Esophagus squamous epithelium (tissue), 5 donors: ENCODE data around the gene MITD1. TPM values are rescaled to one million over a fixed set of nuclear protein-coding genes. Genes with fewer than 3 reads are reported as not detected.

Source experiments
- DNase-seq: peaks from one replicate; lab custom pipeline; 2025; lab: John Stamatoyannopoulos, UW
- H3K27ac ChIP-seq, 4 donors: fragments of 200-600 bp; sonication (generic); one replicate each; pipeline ENCODE4 v1.5.1; 2016 to 2019; ENCODE audit warnings: mild to moderate bottlenecking in 1 of 4
- H3K27me3 ChIP-seq, 4 donors: fragments of 200-600 bp; sonication (generic); 1 replicate in 3 of 4; 2 replicates in 1 of 4; pipeline versions ENCODE4 v1.5.1 to v1.6.0; 2017 to 2021; ENCODE audit warnings: antibody characterized with exemption in 1 of 4
- H3K36me3 ChIP-seq, 3 donors: fragments of 200-600 bp; sonication (generic); one replicate each; pipeline ENCODE4 v1.5.1; 2016 to 2019
- H3K4me1 ChIP-seq, 3 donors: fragments of 200-600 bp; sonication (generic); one replicate each; pipeline ENCODE4 v1.5.1; 2017 to 2019
- H3K4me3 ChIP-seq, 4 donors: fragments of 200-600 bp; sonication (generic); 1 replicate in 3 of 4; 2 replicates in 1 of 4; pipeline ENCODE4 v1.5.1; 2016 to 2019; ENCODE audit warnings: mild to moderate bottlenecking in 2 of 4, moderate library complexity in 1 of 4
- H3K9me3 ChIP-seq, 3 donors: fragments of 200-600 bp; sonication (generic); one replicate each; pipeline ENCODE4 v1.5.1; 2016 to 2019
- POLR2A ChIP-seq, 4 donors: fragments of 450-650 bp; IDR thresholded peaks; one replicate each; pipeline ENCODE4 v1.6.1; 2017; ENCODE audit warnings: antibody characterized with exemption in 4 of 4, mild to moderate bottlenecking in 4 of 4, moderate library complexity in 3 of 4
- WGBS, 2 donors: methylation state at CpG; one replicate each; pipeline ENCODE4 v1.1.5; 2018; 5-methylcytosine and 5-hydroxymethylcytosine counted together
- intact Hi-C: fragments of 100-400 bp; cut with DNase I; formaldehyde crosslinking; loops from one replicate; pipeline ENCODE4 v1.15.0; 2022
- total RNA-seq, 4 donors: library from RNA; depleted of rRNA; stranded (reverse); fragments of >200 nt; gene quantifications; one replicate each; pipeline ENCODE4 v1.1.0, GENCODE V29; 2016
- TF ChIP-seq, protein P1 (sequence below), 6 experiments: fragments of 450-650 bp in 4 of 6; fragments of 200-600 bp in 2 of 6; sonication (generic) in 2 of 6; IDR thresholded peaks; one replicate each; pipeline ENCODE4 v1.5.1; 2016 to 2019; ENCODE audit warnings: antibody characterized with exemption in 6 of 6, mild to moderate bottlenecking in 4 of 6, moderate library complexity in 4 of 6
- donor health status: DM: yes; HTN: yes; CAD: no.

The MITD1 gene
- total RNA-seq, 4 donors from 2014 or later: 10.8 to 32.3 (median 28.7) TPM

DNA sequence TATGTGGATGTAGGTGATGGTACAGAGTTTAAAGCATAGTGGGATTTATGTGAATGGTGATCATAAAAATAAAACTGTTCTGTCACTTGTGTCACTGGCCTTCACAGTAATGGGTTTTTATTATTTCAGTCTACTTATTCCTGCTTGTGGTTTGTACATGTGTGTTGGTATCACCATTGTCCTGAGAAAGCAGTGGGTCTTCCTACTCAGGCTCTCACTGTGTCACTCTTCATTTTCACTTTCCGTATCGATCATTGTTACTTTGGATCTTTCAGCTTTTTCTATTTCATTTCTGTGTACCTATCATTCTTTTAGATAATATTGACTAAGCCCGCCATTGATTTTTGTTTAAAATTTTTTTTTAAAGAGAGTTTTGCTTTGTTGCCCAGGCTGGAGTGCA is 7.5 kb upstream of the MITD1 start:
- DNase-seq: no peak
- intact Hi-C loops: loop anchor here (10.0 kb wide), 1 partner anchor 146 kb away; the partner anchor contains the start of genes EIF5B and TXNDC9
- no peak overlapping the region for H3K27ac ChIP-seq
- H3K4me3 ChIP-seq: no peak overlapping the region
- no peaks in the 10 kb centered on the region for H3K27me3 ChIP-seq
- no peaks in the 10 kb centered on the region for H3K9me3 ChIP-seq
- 95 to 97% methylated on average over 3 of the region's 3 CpGs for WGBS, 2 donors
- H3K36me3 ChIP-seq: peaks cover 0 to 72% (median 9%) of the 10 kb centered on the region in 3 donors
- no peak for TF ChIP-seq POLR2A (IDR thresholded peaks at IDR 0.05)
- TF ChIP-seq, protein P1, sequence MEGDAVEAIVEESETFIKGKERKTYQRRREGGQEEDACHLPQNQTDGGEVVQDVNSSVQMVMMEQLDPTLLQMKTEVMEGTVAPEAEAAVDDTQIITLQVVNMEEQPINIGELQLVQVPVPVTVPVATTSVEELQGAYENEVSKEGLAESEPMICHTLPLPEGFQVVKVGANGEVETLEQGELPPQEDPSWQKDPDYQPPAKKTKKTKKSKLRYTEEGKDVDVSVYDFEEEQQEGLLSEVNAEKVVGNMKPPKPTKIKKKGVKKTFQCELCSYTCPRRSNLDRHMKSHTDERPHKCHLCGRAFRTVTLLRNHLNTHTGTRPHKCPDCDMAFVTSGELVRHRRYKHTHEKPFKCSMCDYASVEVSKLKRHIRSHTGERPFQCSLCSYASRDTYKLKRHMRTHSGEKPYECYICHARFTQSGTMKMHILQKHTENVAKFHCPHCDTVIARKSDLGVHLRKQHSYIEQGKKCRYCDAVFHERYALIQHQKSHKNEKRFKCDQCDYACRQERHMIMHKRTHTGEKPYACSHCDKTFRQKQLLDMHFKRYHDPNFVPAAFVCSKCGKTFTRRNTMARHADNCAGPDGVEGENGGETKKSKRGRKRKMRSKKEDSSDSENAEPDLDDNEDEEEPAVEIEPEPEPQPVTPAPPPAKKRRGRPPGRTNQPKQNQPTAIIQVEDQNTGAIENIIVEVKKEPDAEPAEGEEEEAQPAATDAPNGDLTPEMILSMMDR (IDR thresholded peaks at IDR 0.05): no peak
- peaks cover 0 to 12% (median 0%) of the 10 kb centered on the region in 3 donors for H3K4me1 ChIP-seq

GRCh38 chr2:99187011-99187410 is 6.2 kb upstream of the MITD1 start:
- H3K4me1 ChIP-seq: peaks cover 0 to 25% (median 6%) of the 10 kb centered on the region in 3 donors
- H3K27me3 ChIP-seq: no peaks in the 10 kb centered on the region
- TF ChIP-seq, protein P1 (IDR thresholded peaks at IDR 0.05): no peak
- no peak for TF ChIP-seq POLR2A (IDR thresholded peaks at IDR 0.05)
- H3K27ac ChIP-seq: no peak overlapping the region
- intact Hi-C loops: loop anchor here (10.0 kb wide), 1 partner anchor 148 kb away; the partner anchor contains the start of genes EIF5B and TXNDC9
- peaks cover 0 to 59% (median 9%) of the 10 kb centered on the region in 3 donors for H3K36me3 ChIP-seq
- no peak overlapping the region for H3K4me3 ChIP-seq
- no peak for DNase-seq
- H3K9me3 ChIP-seq: no peaks in the 10 kb centered on the region

DNA sequence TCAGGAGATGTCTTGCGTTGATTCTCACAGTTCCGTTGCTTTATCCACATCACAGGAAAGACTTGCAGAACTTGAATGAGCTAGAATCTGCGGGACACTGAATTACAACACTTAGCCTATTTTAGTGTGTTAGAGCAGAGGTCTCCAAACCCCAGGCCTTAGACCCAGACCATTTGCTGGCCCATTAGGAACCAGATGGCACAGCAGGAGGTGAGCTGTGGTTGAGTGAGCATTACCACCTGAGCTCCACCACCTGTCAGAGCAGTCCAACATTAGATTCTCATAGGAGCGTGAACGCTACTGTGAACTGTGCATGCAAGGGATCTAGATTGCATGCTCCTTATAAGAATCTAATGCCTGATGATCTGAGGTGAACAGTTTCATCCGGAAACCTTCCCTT is 4.0 kb upstream of the MITD1 start:
- Histone ChIP-seq H3K4me3 (no peak overlapping the region), H3K27ac (no peak overlapping the region), H3K36me3 (peaks cover 0 to 37% (median 9%) of the 10 kb centered on the region in 3 donors), H3K4me1 (peaks cover 5 to 40% (median 18%) of the 10 kb centered on the region in 3 donors), H3K9me3 (no peaks in the 10 kb centered on the region), H3K27me3 (no peaks in the 10 kb centered on the region)
- DNase-seq: no peak
- intact Hi-C loops: loop anchor here (10.0 kb wide), 1 partner anchor 150 kb away; the partner anchor contains the start of genes EIF5B and TXNDC9
- TF ChIP-seq, protein P1 (IDR thresholded peaks at IDR 0.05): no peak
- TF ChIP-seq POLR2A (IDR thresholded peaks at IDR 0.05): no peak
- WGBS, 2 donors: 70 to 94% methylated on average over 6 of the region's 6 CpGs

- WGBS, 2 donors: 86 to 100% methylated on average over 2 to 3 of the region's 3 CpGs
- TF ChIP-seq POLR2A (IDR thresholded peaks at IDR 0.05): no peak
- TF ChIP-seq, protein P1 (IDR thresholded peaks at IDR 0.05): no peak
- intact Hi-C loops: loop anchor here (10.0 kb wide), 1 partner anchor 152 kb away; the partner anchor contains the start of genes EIF5B and TXNDC9
These were observed 2.2 kb upstream of the MITD1 start for GRCh38 chr2:99183025-99183424.

GRCh38 chr2:99181624-99182000 is 754 bp upstream of the MITD1 start:
- peaks cover 14 to 55% (median 21%) of the 10 kb centered on the region in 3 donors for H3K4me1 ChIP-seq
- H3K27me3 ChIP-seq: no peaks in the 10 kb centered on the region
- intact Hi-C loops: loop anchor here (10.0 kb wide), 1 partner anchor 153 kb away; the partner anchor contains the start of genes EIF5B and TXNDC9
- no peak for TF ChIP-seq POLR2A (IDR thresholded peaks at IDR 0.05)
- TF ChIP-seq, protein P1 (IDR thresholded peaks at IDR 0.05): no peak
- no peaks in the 10 kb centered on the region for H3K9me3 ChIP-seq
- WGBS, 2 donors: 2 to 9% methylated on average over 4 of the region's 4 CpGs
- peak overlapping the region; percentile 58 to 97 (median 63) for H3K4me3 ChIP-seq
- peak overlapping the region in 3 of 4 donors; percentile 67 to 81 (median 80) for H3K27ac ChIP-seq
- H3K36me3 ChIP-seq: peaks cover 0 to 5% (median 0%) of the 10 kb centered on the region in 3 donors
- no peak for DNase-seq

More at GRCh38 chr2:99183025-99183424, 2.2 kb upstream of the MITD1 start:
- Histone ChIP-seq H3K27ac (no peak overlapping the region), H3K4me1 (peaks cover 14 to 55% (median 21%) of the 10 kb centered on the region in 3 donors), H3K27me3 (no peaks in the 10 kb centered on the region), H3K9me3 (no peaks in the 10 kb centered on the region), H3K4me3 (no peak overlapping the region), H3K36me3 (peaks cover 0 to 19% (median 5%) of the 10 kb centered on the region in 3 donors)
- no peak for DNase-seq
